Peyer's patch (tissue), 4 donors: ENCODE results near the gene KCNAB1.

Source experiments
- POLR2A ChIP-seq, 2 donors: fragments of 450-650 bp; IDR thresholded peaks; one replicate each; pipeline ENCODE4 v1.5.1; 2017; ENCODE audit warnings: antibody characterized with exemption in 2 of 2, mild to moderate bottlenecking in 2 of 2, moderate library complexity in 2 of 2
- TF ChIP-seq, protein P1 (sequence below), 6 experiments: fragments of 450-650 bp in 4 of 6; fragments of 200-600 bp in 2 of 6; sonication (generic) in 1 of 6; IDR thresholded peaks; one replicate each; pipeline ENCODE4 v1.5.1; 2017 to 2019; ENCODE audit warnings: antibody characterized with exemption in 6 of 6, mild to moderate bottlenecking in 3 of 6, moderate library complexity in 1 of 6

DNA sequence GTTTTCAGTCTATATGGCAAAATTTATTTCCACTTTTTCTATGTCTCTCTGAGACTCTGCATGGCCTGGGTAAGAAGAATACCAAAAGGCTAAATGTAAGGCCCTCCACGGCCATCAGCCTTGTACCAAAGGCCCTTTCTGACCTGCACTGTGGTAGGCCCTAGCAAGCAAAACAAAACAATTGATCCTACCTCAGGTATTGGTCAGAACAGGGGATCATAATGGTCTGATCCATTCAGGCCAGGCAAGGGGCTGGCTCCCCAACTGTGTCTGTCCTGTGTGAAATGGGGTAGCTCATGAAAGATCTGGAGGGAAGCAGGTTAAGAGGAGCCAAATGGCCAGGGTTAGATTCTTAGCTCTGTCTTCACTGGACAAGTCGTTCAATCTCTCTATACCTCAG, 253.3 kb downstream of the KCNAB1 start:
- TF ChIP-seq, protein P1, sequence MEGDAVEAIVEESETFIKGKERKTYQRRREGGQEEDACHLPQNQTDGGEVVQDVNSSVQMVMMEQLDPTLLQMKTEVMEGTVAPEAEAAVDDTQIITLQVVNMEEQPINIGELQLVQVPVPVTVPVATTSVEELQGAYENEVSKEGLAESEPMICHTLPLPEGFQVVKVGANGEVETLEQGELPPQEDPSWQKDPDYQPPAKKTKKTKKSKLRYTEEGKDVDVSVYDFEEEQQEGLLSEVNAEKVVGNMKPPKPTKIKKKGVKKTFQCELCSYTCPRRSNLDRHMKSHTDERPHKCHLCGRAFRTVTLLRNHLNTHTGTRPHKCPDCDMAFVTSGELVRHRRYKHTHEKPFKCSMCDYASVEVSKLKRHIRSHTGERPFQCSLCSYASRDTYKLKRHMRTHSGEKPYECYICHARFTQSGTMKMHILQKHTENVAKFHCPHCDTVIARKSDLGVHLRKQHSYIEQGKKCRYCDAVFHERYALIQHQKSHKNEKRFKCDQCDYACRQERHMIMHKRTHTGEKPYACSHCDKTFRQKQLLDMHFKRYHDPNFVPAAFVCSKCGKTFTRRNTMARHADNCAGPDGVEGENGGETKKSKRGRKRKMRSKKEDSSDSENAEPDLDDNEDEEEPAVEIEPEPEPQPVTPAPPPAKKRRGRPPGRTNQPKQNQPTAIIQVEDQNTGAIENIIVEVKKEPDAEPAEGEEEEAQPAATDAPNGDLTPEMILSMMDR (IDR thresholded peaks at IDR 0.05) = no peak
- TF ChIP-seq POLR2A (IDR thresholded peaks at IDR 0.05) = no peak
